GM19043 (cell line): ENCODE data around the gene APBB1.

Source experiments
- ATAC-seq: cut with Tn5 transposase; IDR thresholded peaks from one replicate; pipeline ENCODE4 v1.9.1; 2021; ENCODE audit warnings: low read depth; ENCODE audit not compliant: unreplicated experiment

The APBB1 gene

GRCh38 chr11:6419009-6419631 lies at the start of gene APBB1:
Gene APBB1 (minus strand): TSS chr11:6419094. CDS start chr11:6411347, 7,747 bp downstream.
- peak; percentile 43 for ATAC-seq

- ATAC-seq = no peak
Measured at GRCh38 chr11:6459099-6459450, 40.2 kb upstream of the APBB1 start.

GRCh38 chr11:6458352-6459098 lies 39.6 kb upstream of the APBB1 start:
- ATAC-seq = no peak

DNA sequence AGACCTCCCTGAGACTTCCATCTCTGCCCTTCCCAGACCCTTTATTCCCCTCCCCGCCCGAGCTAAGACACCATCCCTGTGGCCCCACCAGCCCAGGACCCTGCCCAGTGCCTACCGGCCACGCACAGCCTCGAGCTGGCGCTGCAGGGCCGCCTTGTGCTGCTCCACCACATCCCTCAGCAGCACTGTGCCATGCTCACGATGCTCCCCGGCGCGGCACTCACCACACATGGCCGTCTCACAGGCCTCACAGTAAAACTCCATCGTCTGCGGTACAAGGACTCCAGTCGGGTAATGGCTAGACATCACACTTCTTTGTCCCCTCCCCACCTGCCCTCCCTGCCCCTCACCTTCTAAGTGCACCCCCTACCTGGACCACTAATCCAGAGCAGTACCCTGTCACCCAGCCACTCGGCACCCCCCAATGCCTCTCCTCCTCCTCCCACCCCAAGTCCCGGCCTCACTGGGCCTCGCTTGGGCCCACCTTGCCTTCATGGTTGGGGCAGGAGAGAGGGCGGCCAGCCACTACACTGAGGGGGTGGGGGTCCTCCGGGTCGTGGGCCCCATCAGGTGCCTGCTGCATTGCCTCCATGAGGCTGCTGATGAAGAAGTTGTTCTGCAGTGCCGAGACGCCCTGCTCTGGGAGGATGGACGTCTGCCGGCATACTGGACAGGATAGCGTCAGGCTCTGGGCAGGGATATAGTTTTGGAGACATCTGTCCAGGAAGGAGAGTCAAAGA lies 38.9 kb upstream of the APBB1 start:
- no peak for ATAC-seq

GRCh38 chr11:6456361-6457073 lies 37.6 kb upstream of the APBB1 start:
- no peak for ATAC-seq

GRCh38 chr11:6455070-6455469 lies 36.2 kb upstream of the APBB1 start:
- ATAC-seq = no peak

- ATAC-seq = no peak
Measured at GRCh38 chr11:6453152-6453551, 34.3 kb upstream of the APBB1 start.

GRCh38 chr11:6452219-6452618 lies 33.3 kb upstream of the APBB1 start:
- ATAC-seq = no peak

GRCh38 chr11:6448574-6448973 lies 29.7 kb upstream of the APBB1 start:
- no peak for ATAC-seq

DNA sequence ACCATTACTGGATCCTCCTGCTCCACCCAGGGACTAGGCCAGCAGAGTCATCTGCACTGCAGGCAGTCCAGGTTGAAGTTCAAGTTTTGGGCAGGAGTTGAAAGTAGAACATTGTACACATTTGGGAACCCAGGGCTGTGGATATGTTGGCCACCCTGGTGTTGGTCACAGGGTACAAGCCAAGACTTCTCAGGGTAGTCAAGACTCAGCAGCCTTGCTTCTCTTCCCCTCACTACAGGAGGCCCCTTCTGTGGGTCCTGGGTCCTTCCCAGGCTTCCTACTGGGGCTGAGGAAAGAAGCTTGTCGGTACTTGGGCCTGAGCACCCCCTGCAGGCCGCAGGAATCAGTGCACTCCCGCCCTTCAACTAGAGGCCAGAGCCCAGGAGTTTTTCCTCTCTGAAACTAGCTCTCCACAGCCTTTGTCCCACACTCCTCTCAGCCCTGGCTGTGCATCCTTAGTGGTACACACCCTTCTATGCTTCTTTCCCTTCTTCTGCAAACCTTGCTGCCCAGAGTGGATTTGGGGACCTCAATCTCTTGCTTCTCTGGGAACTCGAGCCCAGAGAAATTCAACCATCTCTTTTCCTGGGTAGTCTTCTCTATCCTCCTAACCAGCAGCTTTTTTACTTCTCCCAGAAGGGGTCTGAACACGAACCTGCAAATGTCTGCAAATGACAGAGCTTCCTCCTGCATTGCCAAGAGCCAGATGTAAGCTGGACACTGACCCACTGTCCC lies 24.5 kb upstream of the APBB1 start:
- peak; percentile 77 for ATAC-seq

DNA sequence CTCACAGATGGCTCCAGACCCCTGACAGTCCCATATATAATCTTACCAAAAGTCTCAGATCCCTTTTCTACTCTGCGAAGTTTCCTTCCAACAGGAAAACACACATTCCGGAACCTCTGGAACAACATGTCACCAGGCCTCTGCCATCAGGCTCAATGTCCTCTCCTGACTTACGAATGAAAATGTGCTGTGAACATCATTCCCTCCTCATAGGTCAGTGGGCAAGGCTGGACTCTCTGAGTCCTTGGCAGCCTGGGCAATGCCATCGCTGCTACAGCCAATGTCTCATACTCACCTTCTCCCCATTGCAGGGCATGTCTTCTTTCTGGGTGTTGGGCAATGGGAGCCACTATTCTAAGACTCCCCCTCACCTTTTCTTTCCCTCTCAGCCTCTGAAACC lies 23.5 kb upstream of the APBB1 start:
- ATAC-seq = no peak

- no peak for ATAC-seq
Measured at GRCh38 chr11:6440906-6441358, 22.0 kb upstream of the APBB1 start, which contains the start of gene HPX. Gene HPX (minus strand): TSS chr11:6440987. CDS start chr11:6440963, 24 bp downstream.

DNA sequence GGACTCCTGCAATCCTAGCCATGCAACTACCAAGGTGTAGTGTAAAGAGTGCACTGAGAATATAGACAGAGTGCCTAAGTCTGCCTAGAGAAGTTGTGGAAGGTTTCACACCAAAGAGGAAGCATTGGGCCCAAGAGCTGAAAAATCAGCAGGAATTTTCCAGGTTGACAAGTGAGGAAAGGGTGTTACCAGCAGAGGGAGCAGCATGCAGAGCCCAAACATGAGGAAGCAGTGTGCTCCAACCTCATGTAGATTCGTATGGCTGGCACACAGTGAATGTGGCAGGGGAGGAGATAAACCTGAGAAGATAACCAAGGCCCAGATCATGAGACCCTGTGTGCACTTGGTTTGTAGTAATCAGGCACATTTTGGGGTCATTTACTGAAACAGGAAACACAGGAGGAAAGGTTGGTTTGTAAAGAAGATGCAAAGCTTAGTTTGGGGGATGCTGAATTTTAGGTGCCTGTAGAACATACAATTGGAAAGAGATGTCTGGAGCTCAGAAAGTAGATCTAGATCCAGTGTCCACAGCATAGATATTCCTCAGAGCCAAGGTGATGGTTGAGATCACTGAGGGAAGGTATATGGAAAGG lies 20.2 kb upstream of the APBB1 start:
- ATAC-seq = no peak

DNA sequence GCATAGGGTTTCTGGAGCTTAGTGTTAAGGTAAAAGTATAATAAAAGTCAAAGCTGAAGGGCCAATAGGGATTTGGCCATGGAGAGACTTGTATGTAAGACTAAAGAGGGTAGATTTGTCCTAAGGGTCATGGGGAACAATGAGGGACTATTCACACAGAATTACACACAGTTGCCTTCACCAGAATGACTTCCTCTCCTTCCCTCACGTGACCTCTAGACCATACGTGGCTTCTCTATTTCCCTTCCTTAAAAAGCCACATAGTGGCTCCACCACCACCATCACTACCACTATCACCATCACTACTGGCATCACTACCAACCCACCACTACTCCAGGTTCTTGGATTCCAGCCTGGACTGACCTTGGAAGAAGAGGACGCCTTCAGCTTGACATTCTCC lies 19.1 kb upstream of the APBB1 start:
- ATAC-seq = no peak

- no peak for ATAC-seq
Measured at GRCh38 chr11:6437423-6437822, 18.5 kb upstream of the APBB1 start.

DNA sequence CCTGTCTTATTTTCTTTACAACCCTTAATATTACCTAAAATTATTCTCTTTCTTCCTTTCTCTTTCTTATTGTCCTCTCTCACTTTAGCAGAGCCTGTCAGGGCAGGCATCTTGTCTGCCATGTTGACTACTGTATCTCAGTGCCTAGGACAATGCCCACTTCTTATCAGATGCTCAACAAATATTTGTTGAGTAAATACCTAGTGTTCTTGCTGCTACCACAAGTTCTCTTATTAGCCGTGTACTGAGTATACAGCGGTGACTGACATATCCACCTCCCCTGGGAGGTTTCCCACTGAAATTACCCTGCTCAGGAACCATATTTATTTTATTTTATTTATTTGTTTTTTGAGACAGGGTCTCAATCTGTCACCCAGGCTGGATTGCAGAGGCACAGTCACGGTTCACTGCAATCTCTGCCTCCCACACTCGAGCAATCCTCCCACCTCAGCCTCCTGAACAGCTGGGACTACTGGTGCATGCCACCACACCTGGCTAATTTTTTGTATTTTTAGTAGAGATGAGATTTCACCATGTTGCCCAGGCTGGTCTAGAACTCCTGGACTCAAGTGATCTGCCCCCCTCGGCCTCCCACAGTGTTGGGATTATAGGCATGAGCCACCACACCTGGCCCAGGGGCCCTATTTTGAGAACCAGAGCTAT lies 15.2 kb upstream of the APBB1 start:
- no peak for ATAC-seq

GRCh38 chr11:6431861-6432260 lies 13.0 kb upstream of the APBB1 start:
- no peak for ATAC-seq

- no peak for ATAC-seq
Measured at GRCh38 chr11:6427516-6427915, 8.6 kb upstream of the APBB1 start.

DNA sequence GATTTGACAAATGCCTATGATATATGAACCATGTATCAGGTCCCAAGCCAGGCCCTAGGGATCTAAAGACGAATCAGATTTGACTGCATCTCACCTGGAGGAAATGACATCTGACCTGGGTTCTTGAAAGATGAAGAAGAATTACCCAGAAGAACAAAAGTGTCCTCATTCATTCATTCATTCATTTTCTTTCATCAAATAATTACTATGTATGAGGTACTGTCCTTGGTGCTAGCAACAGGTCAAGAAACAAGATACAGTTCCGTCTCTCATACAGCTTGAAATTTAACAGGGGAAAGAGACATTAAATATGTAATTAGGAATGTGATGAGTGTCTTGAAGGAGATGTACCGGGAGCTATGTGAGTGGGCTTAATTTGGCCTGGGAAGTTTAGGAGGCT lies 1.8 kb upstream of the APBB1 start:
- no peak for ATAC-seq
